ENCODE data around the gene DUSP1. TPM values are rescaled to one million over a fixed set of nuclear protein-coding genes. Genes with fewer than 3 reads are reported as not detected.
A peak's percentile ranks its signal among the peaks of the same experiment; 100 is the strongest.

DUSP1 gene
- total and polyA plus RNA-seq, 9 of the 15 experiments (the other 6 are each of a cell fraction or from before 2014, with no cell fraction given) = 2.1 to 14.2 (median 8.5) TPM

DNA sequence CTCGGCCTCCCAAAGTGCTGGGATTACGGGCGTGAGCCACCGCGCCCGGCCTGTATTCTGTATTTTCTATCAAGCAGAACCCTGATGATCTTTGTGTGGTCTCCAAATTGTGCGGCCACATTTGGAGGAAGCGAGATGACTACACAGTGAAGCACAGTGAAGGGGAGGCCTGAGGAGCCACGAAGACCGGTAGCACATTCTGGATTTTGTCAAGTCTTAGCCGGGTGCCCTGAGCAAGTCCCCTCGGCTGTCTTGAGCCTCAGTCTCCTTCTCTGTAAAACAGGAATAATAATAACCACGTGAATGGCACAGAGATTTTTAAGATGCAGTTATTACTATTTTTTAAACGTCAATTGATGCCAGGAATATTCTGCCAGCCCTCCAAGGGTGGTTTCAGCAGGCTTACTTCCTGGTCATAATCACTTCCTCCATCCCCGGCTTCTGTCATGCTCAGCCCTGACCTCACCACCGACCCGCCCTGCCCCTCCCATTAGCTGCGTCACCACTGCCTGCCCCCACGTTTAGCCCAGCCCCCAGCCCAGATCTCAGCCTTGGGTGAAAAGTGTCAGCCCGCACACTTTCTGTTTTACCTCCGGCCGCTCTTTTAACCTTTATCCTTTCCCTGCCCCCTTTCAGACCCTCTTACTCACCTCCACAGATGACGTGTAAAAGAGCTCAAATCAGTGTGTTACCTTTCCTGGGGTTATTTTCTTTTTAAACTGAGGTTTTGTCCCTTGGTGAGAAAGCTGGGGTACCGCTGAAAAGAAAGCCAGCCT lies 36.1 kb upstream of the DUSP1 start (continued):
- TF ChIP-seq SP2 (IDR thresholded peaks at IDR 0.05; ENCODE audit: extremely low read depth, low read depth, low read length, poor library complexity, severe bottlenecking) = no peak
- TF ChIP-seq, protein P1, sequence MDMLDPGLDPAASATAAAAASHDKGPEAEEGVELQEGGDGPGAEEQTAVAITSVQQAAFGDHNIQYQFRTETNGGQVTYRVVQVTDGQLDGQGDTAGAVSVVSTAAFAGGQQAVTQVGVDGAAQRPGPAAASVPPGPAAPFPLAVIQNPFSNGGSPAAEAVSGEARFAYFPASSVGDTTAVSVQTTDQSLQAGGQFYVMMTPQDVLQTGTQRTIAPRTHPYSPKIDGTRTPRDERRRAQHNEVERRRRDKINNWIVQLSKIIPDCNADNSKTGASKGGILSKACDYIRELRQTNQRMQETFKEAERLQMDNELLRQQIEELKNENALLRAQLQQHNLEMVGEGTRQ (CRISPR knock-in tag; IDR thresholded peaks at IDR 0.05) = no peak
- TF ChIP-seq HDGF (IDR thresholded peaks at IDR 0.05) = no peak
- peak; percentile 24; the same call in 1 of the 2 replicates for TF ChIP-seq MBD2 (IDR thresholded peaks at IDR 0.05; ENCODE audit: borderline replicate concordance, low read depth)
- TF ChIP-seq, protein P2, sequence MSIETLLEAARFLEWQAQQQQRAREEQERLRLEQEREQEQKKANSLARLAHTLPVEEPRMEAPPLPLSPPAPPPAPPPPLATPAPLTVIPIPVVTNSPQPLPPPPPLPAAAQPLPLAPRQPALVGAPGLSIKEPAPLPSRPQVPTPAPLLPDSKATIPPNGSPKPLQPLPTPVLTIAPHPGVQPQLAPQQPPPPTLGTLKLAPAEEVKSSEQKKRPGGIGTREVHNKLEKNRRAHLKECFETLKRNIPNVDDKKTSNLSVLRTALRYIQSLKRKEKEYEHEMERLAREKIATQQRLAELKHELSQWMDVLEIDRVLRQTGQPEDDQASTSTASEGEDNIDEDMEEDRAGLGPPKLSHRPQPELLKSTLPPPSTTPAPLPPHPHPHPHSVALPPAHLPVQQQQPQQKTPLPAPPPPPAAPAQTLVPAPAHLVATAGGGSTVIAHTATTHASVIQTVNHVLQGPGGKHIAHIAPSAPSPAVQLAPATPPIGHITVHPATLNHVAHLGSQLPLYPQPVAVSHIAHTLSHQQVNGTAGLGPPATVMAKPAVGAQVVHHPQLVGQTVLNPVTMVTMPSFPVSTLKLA (conservative IDR thresholded peaks at IDR 0.05) = 0 out of 4 replicates have a peak, but pooled peaks of 1 of the 2 experiments have one; percentile 58
- peak in 1 of 2 experiments; percentile 68; a peak in 1 of 4 replicates for TF ChIP-seq MAZ (CRISPR knock-in tag; conservative IDR thresholded peaks at IDR 0.05 in 1 of 2, IDR thresholded peaks at IDR 0.05 in 1 of 2)
- TF ChIP-seq, protein P3, sequence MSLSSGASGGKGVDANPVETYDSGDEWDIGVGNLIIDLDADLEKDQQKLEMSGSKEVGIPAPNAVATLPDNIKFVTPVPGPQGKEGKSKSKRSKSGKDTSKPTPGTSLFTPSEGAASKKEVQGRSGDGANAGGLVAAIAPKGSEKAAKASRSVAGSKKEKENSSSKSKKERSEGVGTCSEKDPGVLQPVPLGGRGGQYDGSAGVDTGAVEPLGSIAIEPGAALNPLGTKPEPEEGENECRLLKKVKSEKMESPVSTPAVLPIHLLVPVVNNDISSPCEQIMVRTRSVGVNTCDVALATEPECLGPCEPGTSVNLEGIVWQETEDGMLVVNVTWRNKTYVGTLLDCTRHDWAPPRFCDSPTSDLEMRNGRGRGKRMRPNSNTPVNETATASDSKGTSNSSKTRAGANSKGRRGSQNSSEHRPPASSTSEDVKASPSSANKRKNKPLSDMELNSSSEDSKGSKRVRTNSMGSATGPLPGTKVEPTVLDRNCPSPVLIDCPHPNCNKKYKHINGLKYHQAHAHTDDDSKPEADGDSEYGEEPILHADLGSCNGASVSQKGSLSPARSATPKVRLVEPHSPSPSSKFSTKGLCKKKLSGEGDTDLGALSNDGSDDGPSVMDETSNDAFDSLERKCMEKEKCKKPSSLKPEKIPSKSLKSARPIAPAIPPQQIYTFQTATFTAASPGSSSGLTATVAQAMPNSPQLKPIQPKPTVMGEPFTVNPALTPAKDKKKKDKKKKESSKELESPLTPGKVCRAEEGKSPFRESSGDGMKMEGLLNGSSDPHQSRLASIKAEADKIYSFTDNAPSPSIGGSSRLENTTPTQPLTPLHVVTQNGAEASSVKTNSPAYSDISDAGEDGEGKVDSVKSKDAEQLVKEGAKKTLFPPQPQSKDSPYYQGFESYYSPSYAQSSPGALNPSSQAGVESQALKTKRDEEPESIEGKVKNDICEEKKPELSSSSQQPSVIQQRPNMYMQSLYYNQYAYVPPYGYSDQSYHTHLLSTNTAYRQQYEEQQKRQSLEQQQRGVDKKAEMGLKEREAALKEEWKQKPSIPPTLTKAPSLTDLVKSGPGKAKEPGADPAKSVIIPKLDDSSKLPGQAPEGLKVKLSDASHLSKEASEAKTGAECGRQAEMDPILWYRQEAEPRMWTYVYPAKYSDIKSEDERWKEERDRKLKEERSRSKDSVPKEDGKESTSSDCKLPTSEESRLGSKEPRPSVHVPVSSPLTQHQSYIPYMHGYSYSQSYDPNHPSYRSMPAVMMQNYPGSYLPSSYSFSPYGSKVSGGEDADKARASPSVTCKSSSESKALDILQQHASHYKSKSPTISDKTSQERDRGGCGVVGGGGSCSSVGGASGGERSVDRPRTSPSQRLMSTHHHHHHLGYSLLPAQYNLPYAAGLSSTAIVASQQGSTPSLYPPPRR (CRISPR knock-in tag; IDR thresholded peaks at IDR 0.05; ENCODE audit: borderline replicate concordance) = no peak
- TF ChIP-seq BRD9 (IDR thresholded peaks at IDR 0.05; ENCODE audit: low read depth, partially characterized antibody) = peak; percentile 23
- peak in 1 of 3 experiments; percentile 61 for TF ChIP-seq YY1 (IDR thresholded peaks at IDR 0.05; ENCODE audit: borderline replicate concordance in 1 of 3, control insufficient read depth in 1 of 3, extremely low read depth in 1 of 3, insufficient read depth in 3 of 3, insufficient read length in 1 of 3, insufficient replicate concordance in 2 of 3, low read depth in 1 of 3, low read length in 2 of 3)
- no peak for TF ChIP-seq ILF3 (IDR thresholded peaks at IDR 0.05; ENCODE audit: borderline replicate concordance)
- no peak; the same call in 1 of the 2 replicates for TF ChIP-seq BRD4 (IDR thresholded peaks at IDR 0.05)
- peak; percentile 32; the same call in 1 of the 2 replicates for TF ChIP-seq SMARCA5 (IDR thresholded peaks at IDR 0.05)
- no peak for TF ChIP-seq RHOXF2B (CRISPR knock-in tag; conservative IDR thresholded peaks at IDR 0.05)
- TF ChIP-seq SMC3 (conservative IDR thresholded peaks at IDR 0.05; ENCODE audit: insufficient read depth, low read depth, low read length) = no peak
- no peak for TF ChIP-seq LCOR (CRISPR knock-in tag; IDR thresholded peaks at IDR 0.05)
- TF ChIP-seq, protein P4, sequence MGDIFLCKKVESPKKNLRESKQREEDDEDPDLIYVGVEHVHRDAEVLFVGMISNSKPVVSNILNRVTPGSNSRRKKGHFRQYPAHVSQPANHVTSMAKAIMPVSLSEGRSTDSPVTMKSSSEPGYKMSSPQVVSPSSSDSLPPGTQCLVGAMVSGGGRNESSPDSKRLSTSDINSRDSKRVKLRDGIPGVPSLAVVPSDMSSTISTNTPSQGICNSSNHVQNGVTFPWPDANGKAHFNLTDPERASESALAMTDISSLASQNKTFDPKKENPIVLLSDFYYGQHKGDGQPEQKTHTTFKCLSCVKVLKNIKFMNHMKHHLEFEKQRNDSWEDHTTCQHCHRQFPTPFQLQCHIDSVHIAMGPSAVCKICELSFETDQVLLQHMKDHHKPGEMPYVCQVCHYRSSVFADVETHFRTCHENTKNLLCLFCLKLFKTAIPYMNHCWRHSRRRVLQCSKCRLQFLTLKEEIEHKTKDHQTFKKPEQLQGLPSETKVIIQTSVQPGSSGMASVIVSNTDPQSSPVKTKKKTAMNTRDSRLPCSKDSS (IDR thresholded peaks at IDR 0.05; ENCODE audit: low read depth, partially characterized antibody) = no peak
- TF ChIP-seq ZNF444 (CRISPR knock-in tag; IDR thresholded peaks at IDR 0.05) = no peak
- no peak for TF ChIP-seq ZNF212 (CRISPR knock-in tag; IDR thresholded peaks at IDR 0.05)
